GM15510 (cell line): ENCODE data around the gene RNF130.

Experiments
- POLR2A ChIP-seq: IDR thresholded peaks from 3 replicates; pipeline ENCODE4 v1.6.1; 2011; ENCODE audit warnings: borderline replicate concordance; ENCODE audit not compliant: insufficient read length; ENCODE audit errors: extremely low read depth

Gene RNF130

DNA sequence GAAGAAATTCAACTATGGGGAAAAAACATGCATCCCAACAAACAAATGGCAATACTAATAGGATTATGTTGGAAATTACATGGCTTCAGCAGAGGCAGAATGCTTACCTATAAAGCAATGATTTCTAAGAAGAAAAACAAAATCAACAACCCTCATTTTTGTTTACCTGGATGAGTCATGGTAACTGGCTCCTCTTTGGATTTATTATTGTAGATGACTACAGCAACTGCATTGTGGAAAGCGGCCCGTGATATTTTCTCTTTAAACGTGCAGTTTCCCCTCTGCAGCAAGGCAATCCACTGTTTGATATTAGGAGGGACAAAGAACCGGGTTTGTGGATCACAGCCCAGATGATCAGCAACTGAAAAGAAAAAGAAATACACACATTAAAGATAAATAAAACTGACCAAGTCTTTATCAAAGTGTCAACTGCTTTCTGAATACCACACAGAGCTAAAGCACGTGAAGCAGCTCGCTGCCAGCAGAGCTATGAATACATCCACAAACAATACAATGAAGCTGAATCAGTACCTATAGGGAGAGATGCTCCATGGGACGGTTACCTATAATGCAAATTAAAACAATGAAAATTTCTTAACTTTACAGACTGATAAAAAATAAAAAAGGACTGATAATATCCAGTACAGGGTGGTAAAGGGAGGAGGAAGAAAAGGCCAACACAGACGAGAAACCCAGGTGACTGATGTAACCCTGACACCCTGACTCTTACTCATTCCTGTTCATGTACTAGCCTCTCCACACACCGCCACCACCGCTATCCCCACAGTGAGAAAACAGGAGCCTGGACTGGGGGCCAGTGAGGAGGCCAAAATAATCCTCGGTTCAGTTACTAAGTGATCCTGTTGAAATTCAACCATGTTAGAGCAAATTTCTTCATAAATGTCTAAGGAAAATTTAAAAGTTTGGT lies 31.0 kb downstream of the RNF130 start:
- TF ChIP-seq POLR2A: no peak

GRCh38 chr5:180035206-180035931 lies 36.2 kb downstream of the RNF130 start:
- no peak for TF ChIP-seq POLR2A

DNA sequence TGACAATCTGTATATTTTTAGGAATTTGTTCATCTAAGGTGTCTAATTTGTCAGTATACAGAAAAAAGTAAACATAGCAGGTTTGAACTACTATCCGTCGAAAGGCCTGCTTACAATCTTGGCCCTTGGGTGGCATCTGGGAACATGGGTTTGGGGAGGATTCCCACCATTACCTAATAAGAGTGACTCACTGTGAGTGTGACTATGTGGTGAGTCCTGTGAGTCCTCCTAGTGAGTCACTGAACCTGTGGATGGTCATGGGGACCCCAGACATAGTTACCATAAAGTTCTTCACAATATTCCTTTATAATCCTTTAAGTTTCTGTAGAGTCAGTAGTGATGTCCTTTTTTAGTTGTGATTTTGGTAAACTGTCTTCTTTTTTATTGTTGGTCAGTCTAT lies 37.0 kb downstream of the RNF130 start:
- no peak for TF ChIP-seq POLR2A

GRCh38 chr5:180027459-180028089 lies 44.0 kb downstream of the RNF130 start:
- no peak for TF ChIP-seq POLR2A

- TF ChIP-seq POLR2A: no peak
These were observed 44.7 kb downstream of the RNF130 start for GRCh38 chr5:180026734-180027458.

GRCh38 chr5:180026320-180026719 lies 45.2 kb downstream of the RNF130 start:
- no peak for TF ChIP-seq POLR2A

DNA sequence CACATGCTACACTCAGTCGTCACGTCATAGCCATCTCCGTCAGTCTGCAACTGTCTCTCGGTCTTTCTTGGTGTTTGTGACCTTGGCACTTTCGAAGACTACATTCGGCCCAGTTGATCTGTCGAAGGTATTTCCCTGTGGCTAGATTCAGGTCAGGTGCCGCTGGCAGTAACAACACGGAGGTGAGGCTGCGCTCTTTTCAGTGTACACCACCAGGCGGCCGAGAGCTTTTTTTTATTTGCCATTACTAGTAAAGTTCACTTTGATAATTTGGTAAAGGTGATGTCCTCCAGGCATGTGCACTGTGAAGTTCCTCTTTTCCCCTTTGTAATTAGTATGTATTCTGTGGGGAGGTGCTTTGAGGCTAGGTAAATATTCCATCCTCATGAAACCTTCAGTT lies 49.7 kb downstream of the RNF130 start:
- TF ChIP-seq POLR2A: no peak

DNA sequence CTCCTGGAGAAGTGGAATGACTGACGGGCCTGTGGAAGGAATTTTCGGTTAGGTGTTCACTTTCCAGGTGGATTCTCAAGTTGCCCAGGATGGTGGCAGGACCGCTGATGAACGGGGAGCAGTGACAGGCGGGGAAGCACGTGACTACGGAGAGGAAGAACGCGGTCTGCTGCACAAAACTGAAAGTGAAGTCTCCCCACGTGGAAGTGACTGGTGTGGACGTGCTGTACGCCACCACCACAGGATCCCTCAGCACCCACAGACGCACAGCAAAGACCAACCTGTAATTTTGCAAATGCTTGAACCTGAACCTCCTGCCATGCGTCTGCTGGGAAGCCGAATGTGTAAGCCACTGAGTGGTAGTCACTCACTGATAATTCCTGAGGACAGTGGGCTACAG lies 51.4 kb downstream of the RNF130 start:
- TF ChIP-seq POLR2A: no peak

DNA sequence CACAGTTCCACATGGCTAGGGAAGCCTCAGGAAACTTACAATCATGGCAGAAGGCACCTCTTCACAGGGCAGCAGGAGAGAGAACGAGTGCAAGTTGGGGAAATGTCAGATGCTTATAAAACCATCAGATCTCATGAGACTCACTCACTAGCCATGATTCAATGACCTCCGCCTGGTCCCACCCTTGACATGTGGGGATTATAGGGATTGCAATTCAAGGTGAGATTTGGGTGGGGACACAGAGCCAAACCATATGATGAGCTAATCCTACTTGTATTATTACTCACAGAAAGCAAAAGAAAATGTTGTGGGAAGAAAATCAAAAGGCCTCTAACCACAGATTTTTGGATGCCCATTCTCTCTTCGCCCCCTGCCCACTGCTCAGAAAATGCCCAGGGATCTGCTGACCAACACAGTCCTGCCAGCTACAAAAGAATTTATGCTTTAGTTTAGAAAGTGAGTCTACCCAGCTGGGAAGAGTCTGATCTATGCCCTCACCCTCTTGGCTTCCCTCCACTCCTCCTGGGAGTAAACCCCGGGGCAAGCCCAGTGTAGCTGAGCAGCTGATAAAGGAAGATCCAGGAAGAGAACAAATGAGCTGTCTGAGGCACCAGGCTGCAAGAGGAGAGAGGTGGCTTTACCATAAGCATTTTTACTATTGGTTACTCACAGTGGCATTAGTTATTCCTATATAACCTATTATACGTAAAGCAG lies 53.1 kb downstream of the RNF130 start:
- no peak for TF ChIP-seq POLR2A

- no peak for TF ChIP-seq POLR2A
These were observed 57.9 kb downstream of the RNF130 start for GRCh38 chr5:180013678-180014077.

DNA sequence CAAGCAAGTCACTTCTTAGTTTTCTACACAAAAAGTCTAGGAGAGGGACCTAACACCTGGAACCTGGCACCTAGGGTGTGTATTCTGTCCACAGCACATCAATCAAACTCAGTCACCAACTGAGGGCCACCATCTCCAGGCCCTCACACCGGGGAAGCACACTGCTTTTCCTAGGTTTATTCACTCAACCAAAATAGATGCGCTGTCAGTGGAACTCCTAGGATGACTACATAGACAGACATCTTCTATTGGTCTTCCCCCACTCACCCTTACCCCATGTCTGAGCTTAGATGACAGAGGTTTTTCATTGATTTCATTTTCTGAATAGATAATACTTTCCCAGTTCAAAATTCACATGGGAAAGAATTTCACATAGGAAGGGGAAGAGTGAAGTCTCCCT lies 59.2 kb downstream of the RNF130 start:
- TF ChIP-seq POLR2A: no peak

- TF ChIP-seq POLR2A: no peak
These were observed 60.9 kb downstream of the RNF130 start for GRCh38 chr5:180010636-180011035.

DNA sequence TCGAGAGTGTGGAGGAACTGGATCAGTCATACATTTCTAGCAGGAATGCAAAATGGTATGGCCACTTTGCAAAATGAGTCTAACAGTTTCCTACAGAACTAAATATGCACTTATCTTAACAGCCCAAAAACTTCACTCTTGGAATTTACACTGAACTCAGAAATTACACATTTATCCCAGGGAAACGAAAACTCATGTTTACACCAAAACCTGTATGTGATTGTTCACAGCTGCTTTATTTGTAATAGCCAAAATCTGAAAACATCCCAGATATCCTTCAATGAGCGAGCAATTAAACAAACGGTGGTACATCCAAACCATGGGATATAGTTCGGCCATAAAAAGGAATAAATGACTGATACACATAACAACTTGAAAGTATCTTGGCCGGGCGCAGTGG lies 62.0 kb downstream of the RNF130 start:
- no peak for TF ChIP-seq POLR2A

DNA sequence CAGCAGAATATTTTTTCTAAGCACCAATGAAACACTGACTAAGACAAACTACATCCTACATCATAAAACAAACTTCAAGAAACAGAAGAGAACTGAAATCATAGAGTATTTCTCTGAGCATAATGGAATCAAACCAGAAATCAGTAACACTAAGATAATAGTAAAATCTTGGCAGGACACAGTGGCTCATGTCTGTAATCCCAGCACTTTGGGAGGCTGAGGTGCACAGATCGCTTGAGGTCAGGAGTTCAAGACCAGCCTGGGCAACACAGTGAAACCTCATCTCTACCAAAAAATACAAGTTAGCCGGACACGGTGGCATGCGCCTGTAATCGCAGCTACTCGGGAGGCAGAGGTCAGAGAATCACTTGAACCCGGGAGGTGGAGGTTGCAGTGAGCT lies 63.1 kb downstream of the RNF130 start:
- TF ChIP-seq POLR2A: no peak
